ENCODE data around the gene CACNA1S.

DNA sequence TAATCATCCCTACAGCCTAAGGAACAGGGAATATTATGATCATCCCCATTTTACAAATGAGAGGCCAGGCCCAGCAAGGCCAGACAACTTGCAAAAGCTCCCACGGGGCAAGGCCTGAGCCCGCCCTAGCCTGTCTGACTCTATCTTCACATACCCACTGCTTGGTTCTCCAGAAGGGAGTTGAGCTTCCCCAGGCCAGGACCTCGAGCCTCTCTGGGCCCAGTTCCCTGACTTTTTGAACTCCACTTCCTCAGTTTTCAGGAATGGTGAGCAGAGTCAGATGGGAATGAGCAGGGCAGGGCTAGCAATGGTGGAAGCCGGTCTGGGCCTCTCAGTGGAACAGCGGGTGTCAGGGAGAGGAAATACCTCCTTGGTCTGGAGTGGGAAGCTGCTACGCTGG, 39.3 kb downstream of the CACNA1S start:
- TF ChIP-seq CTCF (conservative IDR thresholded peaks at IDR 0.05 in 1 of 2, IDR thresholded peaks at IDR 0.05 in 1 of 2; ENCODE audit: extremely low read depth in 1 of 2, insufficient read depth in 1 of 2, low read depth in 1 of 2, low read length in 2 of 2), result no peak
- no peak for TF ChIP-seq EZH2 (IDR thresholded peaks at IDR 0.05; ENCODE audit: borderline replicate concordance, low read length)
